ENCODE results near the gene PDE9A.
A peak's percentile ranks its signal among the peaks of the same experiment; 100 is the strongest.
"Not testable (repeated sequence)": the region's sequence is repeated elsewhere in the genome, so short reads cannot be mapped to it uniquely, and the experiment has no call there.

Gene PDE9A

GRCh38 chr21:42624936-42625335 lies 28.5 kb upstream of the PDE9A start:
- no peak for DNase-seq

- no peak for DNase-seq
Observed at GRCh38 chr21:42626171-42626570, 27.2 kb upstream of the PDE9A start.

GRCh38 chr21:42627527-42628289 lies 25.7 kb upstream of the PDE9A start:
- no peak for DNase-seq

- DNase-seq = not testable (repeated sequence)
Observed at GRCh38 chr21:42628466-42629061, 24.9 kb upstream of the PDE9A start.

- DNase-seq = no peak
Observed at GRCh38 chr21:42629933-42630589, 23.4 kb upstream of the PDE9A start.

GRCh38 chr21:42630626-42631025 lies 22.8 kb upstream of the PDE9A start:
- DNase-seq = no peak

GRCh38 chr21:42631142-42631541 lies 22.3 kb upstream of the PDE9A start:
- DNase-seq = no peak

- DNase-seq = no peak
Observed at GRCh38 chr21:42632336-42632751, 21.1 kb upstream of the PDE9A start.

- DNase-seq = no peak
Observed at GRCh38 chr21:42632771-42633690, 20.4 kb upstream of the PDE9A start.

GRCh38 chr21:42633858-42634257 lies 19.6 kb upstream of the PDE9A start:
- DNase-seq = no peak

GRCh38 chr21:42635848-42636519 lies 17.4 kb upstream of the PDE9A start:
- no peak for DNase-seq

GRCh38 chr21:42636520-42637266 lies 16.7 kb upstream of the PDE9A start:
- peak; percentile 65 for DNase-seq

- no peak for DNase-seq
Observed at GRCh38 chr21:42637267-42638041, 16.0 kb upstream of the PDE9A start.

- DNase-seq = no peak
Observed at GRCh38 chr21:42638266-42638863, 15.1 kb upstream of the PDE9A start.

GRCh38 chr21:42639646-42640152 lies 13.7 kb upstream of the PDE9A start:
- no peak for DNase-seq

GRCh38 chr21:42640486-42640885 lies 12.9 kb upstream of the PDE9A start:
- no peak for DNase-seq

- DNase-seq = peak; percentile 21
Observed at GRCh38 chr21:42641311-42642218, 11.9 kb upstream of the PDE9A start.

GRCh38 chr21:42642219-42642745 lies 11.1 kb upstream of the PDE9A start:
- DNase-seq = no peak

Measured in fibroblast of upper back skin (primary cell).